ENCODE results near the gene SEMA6D. TPM values are rescaled to one million over a fixed set of nuclear protein-coding genes. Genes with fewer than 3 reads are reported as not detected.

SEMA6D gene
- polyA plus RNA-seq (ENCODE audit: insufficient read length in 3 of 3) = 10 to 100 TPM; 28.4 to 38.1 (median 31.9) TPM

- DNase-seq (ENCODE audit: low read depth in 3 of 3, low spot score in 2 of 3) = peak in 2 of 3 donors; percentile 65 to 78
Observed at GRCh38 chr15:47717036-47717612, at the start of gene SEMA6D. TSS of gene SEMA6D (plus strand) at chr15:47717505. CDS start at chr15:47759799, 42,294 bp downstream.

- no peak for DNase-seq (ENCODE audit: low read depth in 3 of 3, low spot score in 2 of 3)
Observed at GRCh38 chr15:47669221-47669620, 48.1 kb upstream of the SEMA6D start.

GRCh38 chr15:47670365-47670764 lies 46.9 kb upstream of the SEMA6D start:
- DNase-seq (ENCODE audit: low read depth in 3 of 3, low spot score in 2 of 3) = no peak

GRCh38 chr15:47673232-47673761 lies 44.0 kb upstream of the SEMA6D start:
- no peak for DNase-seq (ENCODE audit: low read depth in 3 of 3, low spot score in 2 of 3)

- no peak for DNase-seq (ENCODE audit: low read depth in 3 of 3, low spot score in 2 of 3)
Observed at GRCh38 chr15:47674586-47675232, 42.6 kb upstream of the SEMA6D start.

GRCh38 chr15:47675735-47676134 lies 41.6 kb upstream of the SEMA6D start:
- no peak for DNase-seq (ENCODE audit: low read depth in 3 of 3, low spot score in 2 of 3)

- no peak for DNase-seq (ENCODE audit: low read depth in 3 of 3, low spot score in 2 of 3)
Observed at GRCh38 chr15:47678040-47678439, 39.3 kb upstream of the SEMA6D start.

GRCh38 chr15:47682661-47683060 lies 34.6 kb upstream of the SEMA6D start:
- DNase-seq (ENCODE audit: low read depth in 3 of 3, low spot score in 2 of 3) = no peak

- no peak for DNase-seq (ENCODE audit: low read depth in 3 of 3, low spot score in 2 of 3)
Observed at GRCh38 chr15:47685141-47685870, 32.0 kb upstream of the SEMA6D start.

GRCh38 chr15:47688573-47689086 lies 28.7 kb upstream of the SEMA6D start:
- DNase-seq (ENCODE audit: low read depth in 3 of 3, low spot score in 2 of 3) = no peak

- no peak for DNase-seq (ENCODE audit: low read depth in 3 of 3, low spot score in 2 of 3)
Observed at GRCh38 chr15:47689660-47690059, 27.6 kb upstream of the SEMA6D start.

- DNase-seq (ENCODE audit: low read depth in 3 of 3, low spot score in 2 of 3) = no peak
Observed at GRCh38 chr15:47691882-47692281, 25.4 kb upstream of the SEMA6D start.

GRCh38 chr15:47696351-47696750 lies 21.0 kb upstream of the SEMA6D start:
- DNase-seq (ENCODE audit: low read depth in 3 of 3, low spot score in 2 of 3) = no peak

GRCh38 chr15:47705281-47705997 lies 11.9 kb upstream of the SEMA6D start:
- no peak for DNase-seq (ENCODE audit: low read depth in 3 of 3, low spot score in 2 of 3)

GRCh38 chr15:47707391-47707790 lies 9.9 kb upstream of the SEMA6D start:
- DNase-seq (ENCODE audit: low read depth in 3 of 3, low spot score in 2 of 3) = no peak

GRCh38 chr15:47708161-47708980 lies 8.9 kb upstream of the SEMA6D start:
- DNase-seq (ENCODE audit: low read depth in 3 of 3, low spot score in 2 of 3) = no peak

GRCh38 chr15:47711655-47712054 lies 5.7 kb upstream of the SEMA6D start:
- DNase-seq (ENCODE audit: low read depth in 3 of 3, low spot score in 2 of 3) = no peak

- DNase-seq (ENCODE audit: low read depth in 3 of 3, low spot score in 2 of 3) = no peak
Observed at GRCh38 chr15:47715402-47715801, 1.9 kb upstream of the SEMA6D start.

- no peak for DNase-seq (ENCODE audit: low read depth in 3 of 3, low spot score in 2 of 3)
Observed at GRCh38 chr15:47715856-47716445, 1.4 kb upstream of the SEMA6D start.
